Esophagus squamous epithelium (tissue), 5 donors: Measurements from ENCODE around the gene APOC3. TPM values are rescaled to one million over a fixed set of nuclear protein-coding genes. Genes with fewer than 3 reads are reported as not detected.

Source experiments
- DNase-seq: peaks from one replicate; lab custom pipeline; 2025; lab: John Stamatoyannopoulos, UW
- H3K27ac ChIP-seq, 4 donors: fragments of 200-600 bp; sonication (generic); one replicate each; pipeline ENCODE4 v1.5.1; 2016 to 2019; ENCODE audit warnings: mild to moderate bottlenecking in 1 of 4
- H3K27me3 ChIP-seq, 4 donors: fragments of 200-600 bp; sonication (generic); 1 replicate in 3 of 4; 2 replicates in 1 of 4; pipeline versions ENCODE4 v1.5.1 to v1.6.0; 2017 to 2021; ENCODE audit warnings: antibody characterized with exemption in 1 of 4
- H3K36me3 ChIP-seq, 3 donors: fragments of 200-600 bp; sonication (generic); one replicate each; pipeline ENCODE4 v1.5.1; 2016 to 2019
- H3K4me1 ChIP-seq, 3 donors: fragments of 200-600 bp; sonication (generic); one replicate each; pipeline ENCODE4 v1.5.1; 2017 to 2019
- H3K4me3 ChIP-seq, 4 donors: fragments of 200-600 bp; sonication (generic); 1 replicate in 3 of 4; 2 replicates in 1 of 4; pipeline ENCODE4 v1.5.1; 2016 to 2019; ENCODE audit warnings: mild to moderate bottlenecking in 2 of 4, moderate library complexity in 1 of 4
- H3K9me3 ChIP-seq, 3 donors: fragments of 200-600 bp; sonication (generic); one replicate each; pipeline ENCODE4 v1.5.1; 2016 to 2019
- CTCF ChIP-seq, 6 experiments: fragments of 450-650 bp in 4 of 6; fragments of 200-600 bp in 2 of 6; sonication (generic) in 2 of 6; IDR thresholded peaks; one replicate each; pipeline ENCODE4 v1.5.1; 2016 to 2019; ENCODE audit warnings: antibody characterized with exemption in 6 of 6, mild to moderate bottlenecking in 4 of 6, moderate library complexity in 4 of 6
- POLR2A ChIP-seq, 4 donors: fragments of 450-650 bp; IDR thresholded peaks; one replicate each; pipeline ENCODE4 v1.6.1; 2017; ENCODE audit warnings: antibody characterized with exemption in 4 of 4, mild to moderate bottlenecking in 4 of 4, moderate library complexity in 3 of 4
- WGBS, 2 donors: methylation state at CpG; one replicate each; pipeline ENCODE4 v1.1.5; 2018; 5-methylcytosine and 5-hydroxymethylcytosine counted together
- intact Hi-C: fragments of 100-400 bp; cut with DNase I; formaldehyde crosslinking; loops from one replicate; pipeline ENCODE4 v1.15.0; 2022
- total RNA-seq, 4 donors: library from RNA; depleted of rRNA; stranded (reverse); fragments of >200 nt; gene quantifications; one replicate each; pipeline ENCODE4 v1.1.0, GENCODE V29; 2016
- donor health status: DM: yes; HTN: yes; CAD: no.

APOC3 gene
- total RNA-seq, 4 donors from 2014 or later: not detected

- no peak for DNase-seq
- Histone ChIP-seq H3K9me3 (no peaks in the 10 kb centered on the region), H3K36me3 (no peaks in the 10 kb centered on the region), H3K4me1 (peaks cover 3 to 6% (median 4%) of the 10 kb centered on the region in 3 donors), H3K4me3 (no peak overlapping the region), H3K27me3 (peaks cover 0 to 7% (median 0%) of the 10 kb centered on the region in 4 donors), H3K27ac (no peak overlapping the region)
- intact Hi-C loops: no loop called here
- no peak for TF ChIP-seq CTCF (IDR thresholded peaks at IDR 0.05)
- TF ChIP-seq POLR2A (IDR thresholded peaks at IDR 0.05): no peak
- WGBS, 2 donors: 87 to 92% methylated on average over 2 to 10 of the region's 17 CpGs
These were observed 641 bp downstream of the APOC3 start for GRCh38 chr11:116830184-116830912.

GRCh38 chr11:116831790-116832349 lies 2.2 kb downstream of the APOC3 start:
- intact Hi-C loops: no loop called here
- no peak overlapping the region for H3K4me3 ChIP-seq
- peaks cover 0 to 9% (median 0%) of the 10 kb centered on the region in 4 donors for H3K27me3 ChIP-seq
- H3K4me1 ChIP-seq: peaks cover 14 to 21% (median 15%) of the 10 kb centered on the region in 3 donors
- no peaks in the 10 kb centered on the region for H3K36me3 ChIP-seq
- TF ChIP-seq CTCF (IDR thresholded peaks at IDR 0.05): no peak
- no peak for TF ChIP-seq POLR2A (IDR thresholded peaks at IDR 0.05)
- H3K9me3 ChIP-seq: no peaks in the 10 kb centered on the region
- no peak overlapping the region for H3K27ac ChIP-seq
- 85 to 91% methylated on average over 4 to 7 of the region's 7 CpGs for WGBS, 2 donors
- no peak for DNase-seq

GRCh38 chr11:116832350-116833290 lies 2.9 kb downstream of the APOC3 start:
- H3K4me1 ChIP-seq: peaks cover 14 to 22% (median 15%) of the 10 kb centered on the region in 3 donors
- peaks cover 0 to 9% (median 0%) of the 10 kb centered on the region in 4 donors for H3K27me3 ChIP-seq
- no peaks in the 10 kb centered on the region for H3K9me3 ChIP-seq
- intact Hi-C loops: no loop called here
- TF ChIP-seq CTCF (IDR thresholded peaks at IDR 0.05): no peak
- TF ChIP-seq POLR2A (IDR thresholded peaks at IDR 0.05): no peak
- DNase-seq: no peak
- no peak overlapping the region for H3K4me3 ChIP-seq
- H3K36me3 ChIP-seq: no peaks in the 10 kb centered on the region
- 75 to 91% methylated on average over 4 to 8 of the region's 13 CpGs for WGBS, 2 donors
- no peak overlapping the region for H3K27ac ChIP-seq

- Histone ChIP-seq H3K27ac (no peak overlapping the region), H3K4me3 (no peak overlapping the region), H3K4me1 (peaks cover 14 to 22% (median 15%) of the 10 kb centered on the region in 3 donors), H3K27me3 (peaks cover 0 to 9% (median 0%) of the 10 kb centered on the region in 4 donors), H3K9me3 (no peaks in the 10 kb centered on the region), H3K36me3 (no peaks in the 10 kb centered on the region)
- TF ChIP-seq POLR2A (IDR thresholded peaks at IDR 0.05): no peak
- no peak for TF ChIP-seq CTCF (IDR thresholded peaks at IDR 0.05)
- no peak for DNase-seq
- intact Hi-C loops: no loop called here
- WGBS, 2 donors: 93 to 94% methylated on average over 5 to 9 of the region's 10 CpGs
These were observed 3.7 kb downstream of the APOC3 start for GRCh38 chr11:116833491-116833815.
